Transverse colon (tissue), 4 donors: ENCODE measurements around the gene TAS2R19. TPM values are rescaled to one million over a fixed set of nuclear protein-coding genes. Genes with fewer than 3 reads are reported as not detected.
"Not testable (repeated sequence)": the region's sequence is repeated elsewhere in the genome, so short reads cannot be mapped to it uniquely, and the experiment has no call there.

Experiments
- DNase-seq: peaks from one replicate; pipeline ENCODE4 v3.0.0-alpha.2; 2019
- H3K27ac ChIP-seq, 4 donors: fragments of 200-600 bp; sonication (generic); 2 replicates each; pipeline ENCODE4 v1.5.1; 2016 to 2018; ENCODE audit warnings: inconsistent platforms in 4 of 4
- H3K27me3 ChIP-seq: fragments of 200-600 bp; sonication (generic); 2 replicates; pipeline ENCODE4 v1.5.1; 2017; ENCODE audit warnings: inconsistent platforms
- H3K36me3 ChIP-seq, 4 donors: fragments of 200-600 bp; sonication (generic); 2 replicates each; pipeline ENCODE4 v1.5.1; 2017 to 2019; ENCODE audit warnings: inconsistent platforms in 4 of 4
- H3K4me1 ChIP-seq, 4 donors: fragments of 200-600 bp; sonication (generic); 2 replicates each; pipeline ENCODE4 v1.5.1; 2017 to 2020; ENCODE audit warnings: inconsistent platforms in 4 of 4
- H3K4me3 ChIP-seq, 4 donors: fragments of 200-600 bp; sonication (generic); 1 replicate in 1 of 4; 2 replicates in 3 of 4; pipeline versions ENCODE4 v1.5.1 to v1.6.1; 2017 to 2019; ENCODE audit warnings: inconsistent platforms in 4 of 4
- H3K9me3 ChIP-seq, 2 donors: fragments of 200-600 bp; sonication (generic); 2 replicates each; pipeline ENCODE4 v1.5.1; 2017 to 2019; ENCODE audit warnings: inconsistent platforms in 2 of 2
- CTCF ChIP-seq, 5 experiments: fragments of 200-600 bp in 3 of 5; fragments of 450-650 bp in 2 of 5; sonication (generic) in 3 of 5; IDR thresholded peaks; 1 replicate in 2 of 5; 2 replicates in 3 of 5; pipeline ENCODE4 v1.5.1; 2016 to 2017; ENCODE audit warnings: antibody characterized with exemption in 5 of 5, inconsistent platforms in 3 of 5, mild to moderate bottlenecking in 2 of 5, moderate library complexity in 1 of 5
- EP300 ChIP-seq: sonication (generic); formaldehyde crosslinking; IDR thresholded peaks from one replicate; pipeline ENCODE4 v1.6.1; 2017; ENCODE audit warnings: antibody characterized with exemption, low read depth
- POLR2A ChIP-seq: fragments of 450-650 bp; IDR thresholded peaks from one replicate; pipeline ENCODE4 v1.6.1; 2016; ENCODE audit warnings: antibody characterized with exemption, mild to moderate bottlenecking, moderate library complexity
- POLR2AphosphoS5 ChIP-seq, 3 donors: sonication (generic); formaldehyde crosslinking; IDR thresholded peaks; one replicate each; pipeline ENCODE4 v1.6.1; 2016; ENCODE audit warnings: antibody characterized with exemption in 3 of 3
- WGBS, 2 donors: methylation state at CpG; one replicate each; pipeline ENCODE4 v1.1.5; 2018; ENCODE audit warnings: low coverage in 1 of 2; 5-methylcytosine and 5-hydroxymethylcytosine counted together
- in situ Hi-C, 4 donors: fragments of 200-750 bp; cut with MboI; loops; one replicate each; pipeline versions ENCODE4 v1.15.0 to v1.15.1; 2017; ENCODE audit warnings: low sequenced_read_pairs in 3 of 4, low pct_ligation_motif_present in 1 of 4, low pct_unique_long_range_greater_than_20kb in 1 of 4
- intact Hi-C: fragments of 100-400 bp; cut with DNase I; formaldehyde crosslinking; loops from one replicate; pipeline ENCODE4 v1.15.1; 2023; ENCODE audit warnings: low total_unique reads
- total RNA-seq, 4 donors: library from RNA; depleted of rRNA; stranded (reverse); fragments of >200 nt; gene quantifications; one replicate each; pipeline ENCODE4 v1.1.0, GENCODE V29; 2016

TAS2R19 gene
- total RNA-seq, 4 donors from 2014 or later: 1.4 to 9.2 (median 5.0) TPM

DNA sequence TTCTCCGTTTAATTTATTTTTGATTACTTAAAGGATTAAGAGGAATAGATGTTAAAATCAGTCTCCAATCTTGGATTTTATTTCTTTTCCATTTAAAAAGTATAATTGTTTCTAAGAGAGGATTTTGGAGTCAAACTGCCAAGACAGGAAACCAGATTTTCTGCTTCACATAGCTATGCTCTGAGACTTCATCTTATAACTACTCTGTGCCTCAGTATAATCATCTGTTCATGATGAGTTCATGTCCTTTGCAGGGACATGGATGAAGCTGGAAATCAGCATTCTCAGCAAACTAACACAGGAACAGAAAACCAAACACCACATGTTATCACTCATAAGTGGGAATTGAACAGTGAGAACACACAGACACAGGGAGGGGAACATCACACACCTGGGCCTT lies 17.7 kb upstream of the TAS2R19 start:
- intact Hi-C loops: no loop called here
- peaks cover 0 to 4% (median 0%) of the 10 kb centered on the region in 4 donors for H3K36me3 ChIP-seq
- no peaks in the 10 kb centered on the region for H3K27me3 ChIP-seq
- no peaks in the 10 kb centered on the region for H3K4me1 ChIP-seq
- no peaks in the 10 kb centered on the region for H3K9me3 ChIP-seq
- TF ChIP-seq CTCF (IDR thresholded peaks at IDR 0.05) (no peak), POLR2A (no peak), POLR2AphosphoS5 (IDR thresholded peaks at IDR 0.05) (no peak), EP300 (no peak)
- no peak for DNase-seq
- H3K4me3 ChIP-seq: no peak overlapping the region
- WGBS, 2 donors: 74 to 86% methylated on average over 1 of the region's 1 CpG
- H3K27ac ChIP-seq: no peak overlapping the region
- in situ Hi-C loops: no loop called here

DNA sequence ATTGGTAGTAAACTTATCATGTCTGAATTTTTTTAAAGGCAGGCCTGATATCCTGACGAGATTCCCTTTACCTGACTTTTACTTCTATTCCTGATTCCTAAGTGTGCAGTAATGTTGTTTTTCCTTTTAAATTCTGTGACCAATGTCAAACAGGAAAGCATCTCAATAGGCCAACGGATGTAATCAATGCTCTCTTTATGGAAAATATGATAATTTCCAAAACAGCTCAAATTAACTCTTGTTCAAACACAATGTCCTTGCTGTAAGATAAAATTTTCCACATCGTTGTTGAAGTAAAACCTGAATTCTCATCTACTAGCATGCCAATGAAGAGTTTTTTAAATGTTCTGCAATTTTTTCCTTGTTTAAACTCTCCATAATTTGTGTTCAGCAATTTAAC lies 16.8 kb upstream of the TAS2R19 start:
- no peaks in the 10 kb centered on the region for H3K4me1 ChIP-seq
- intact Hi-C loops: loop anchor here (2.0 kb wide), 1 partner anchor 58 kb away; no protein-coding TSS in a partner anchor
- no peak for DNase-seq
- H3K27ac ChIP-seq: no peak overlapping the region
- no peaks in the 10 kb centered on the region for H3K36me3 ChIP-seq
- H3K27me3 ChIP-seq: no peaks in the 10 kb centered on the region
- WGBS, 2 donors: 58 to 73% methylated on average over 3 of the region's 3 CpGs
- in situ Hi-C loops: loop anchor here in 1 of 4 donors (10.0 kb wide), 1 partner anchor 56 kb away; the partner anchor contains the start of gene TAS2R43
- H3K9me3 ChIP-seq: no peaks in the 10 kb centered on the region
- TF ChIP-seq CTCF (IDR thresholded peaks at IDR 0.05) (no peak), POLR2AphosphoS5 (IDR thresholded peaks at IDR 0.05) (no peak), EP300 (no peak), POLR2A (no peak)
- H3K4me3 ChIP-seq: no peak overlapping the region

DNA sequence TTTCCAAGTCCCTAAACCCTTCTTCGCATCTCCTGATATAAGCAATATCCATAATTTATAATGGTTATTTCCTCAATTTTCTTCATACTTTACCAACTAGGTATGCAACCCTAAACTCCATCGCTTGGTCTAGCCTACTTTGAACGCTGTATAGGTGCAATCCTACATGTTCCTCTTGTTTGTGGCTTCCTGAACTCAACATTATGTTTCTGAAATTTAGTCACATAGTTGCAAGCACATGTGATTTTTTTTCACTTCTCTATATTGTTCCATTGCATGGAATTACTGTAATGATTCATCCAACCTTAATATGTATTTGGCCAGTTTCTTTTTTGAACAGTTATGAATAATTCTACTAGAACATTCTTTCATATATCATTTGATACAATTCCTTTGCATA lies 11.5 kb upstream of the TAS2R19 start:
- WGBS, 2 donors: 100% methylated on average over 1 of the region's 3 CpGs; no CpG with 5 or more reads in 1 of the 2 donors
- H3K4me3 ChIP-seq, H3K4me1 ChIP-seq, H3K9me3 ChIP-seq, H3K27ac ChIP-seq, DNase-seq, H3K36me3 ChIP-seq, intact Hi-C loops, H3K27me3 ChIP-seq: not testable (repeated sequence)
- in situ Hi-C loops: loop anchor here in 1 of 4 donors (10.0 kb wide), 1 partner anchor 61 kb away; the partner anchor contains the start of gene TAS2R43

GRCh38 chr12:11031307-11031706 lies 8.9 kb upstream of the TAS2R19 start, which contains the start of gene TAS2R31:
Gene TAS2R31, minus strand, starts transcription at chr12:11031407. Its CDS starts 72 bp downstream, at chr12:11031335.
- Histone ChIP-seq H3K27ac (no peak within 1 kb of the TSS), H3K27me3 (no peaks in the 10 kb centered on the region), H3K36me3 (no peaks in the 10 kb centered on the region), H3K4me1 (no peaks in the 10 kb centered on the region), H3K4me3 (no peak within 1 kb of the TSS), H3K9me3 (no peaks in the 10 kb centered on the region)
- DNase-seq: no peak
- in situ Hi-C loops (loop anchor here in 1 of 4 donors (10.0 kb wide), 1 partner anchor 63 kb away; the partner anchor contains the start of gene TAS2R43), intact Hi-C loops (no loop called here)
- TF ChIP-seq POLR2A (no peak), EP300 (no peak), POLR2AphosphoS5 (IDR thresholded peaks at IDR 0.05) (no peak), CTCF (IDR thresholded peaks at IDR 0.05) (no peak)
- WGBS, 2 donors: 92% methylated on average over 6 of the region's 6 CpGs; no CpG with 5 or more reads in 1 of the 2 donors

DNA sequence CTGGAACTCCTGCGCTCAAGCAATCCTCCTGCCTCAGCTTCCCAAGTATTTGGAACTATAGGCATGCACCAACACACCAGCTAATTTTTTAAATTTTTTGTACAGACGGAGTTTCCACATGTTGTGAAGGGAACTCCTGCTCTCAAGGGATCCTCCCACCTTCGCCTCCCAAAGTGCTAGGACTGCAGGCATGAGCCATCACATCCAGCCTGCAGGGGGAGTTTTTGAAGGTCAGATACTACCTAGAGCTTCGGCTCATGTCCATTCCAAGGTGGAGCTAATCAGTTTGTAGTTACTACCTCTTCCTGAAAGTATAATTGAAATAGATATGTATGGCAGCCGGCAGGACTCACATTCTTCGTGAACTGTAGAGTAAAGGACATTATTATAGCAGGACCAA lies 3.7 kb upstream of the TAS2R19 start:
- intact Hi-C loops (no loop called here), in situ Hi-C loops (no loop called here)
- no peaks in the 10 kb centered on the region for H3K9me3 ChIP-seq
- no peaks in the 10 kb centered on the region for H3K27me3 ChIP-seq
- TF ChIP-seq POLR2AphosphoS5 (IDR thresholded peaks at IDR 0.05) (no peak), EP300 (no peak), CTCF (IDR thresholded peaks at IDR 0.05) (no peak), POLR2A (no peak)
- 91 to 100% methylated on average over 2 to 6 of the region's 6 CpGs for WGBS, 2 donors
- DNase-seq: no peak
- no peaks in the 10 kb centered on the region for H3K4me1 ChIP-seq
- no peak overlapping the region for H3K4me3 ChIP-seq
- no peak overlapping the region for H3K27ac ChIP-seq
- H3K36me3 ChIP-seq: no peaks in the 10 kb centered on the region
